DMS53 (cell line): ENCODE measurements around the gene RPS6KB2.

Source experiments
- DNase-seq: peaks from one replicate; lab custom pipeline; 2025; lab: John Stamatoyannopoulos, UW

RPS6KB2 gene

GRCh38 chr11:67428052-67429001 lies at the start of gene RPS6KB2:
TSS of gene RPS6KB2 (plus strand) at chr11:67428494. CDS start at chr11:67428546, 52 bp downstream.
- DNase-seq: peak; percentile 99

DNA sequence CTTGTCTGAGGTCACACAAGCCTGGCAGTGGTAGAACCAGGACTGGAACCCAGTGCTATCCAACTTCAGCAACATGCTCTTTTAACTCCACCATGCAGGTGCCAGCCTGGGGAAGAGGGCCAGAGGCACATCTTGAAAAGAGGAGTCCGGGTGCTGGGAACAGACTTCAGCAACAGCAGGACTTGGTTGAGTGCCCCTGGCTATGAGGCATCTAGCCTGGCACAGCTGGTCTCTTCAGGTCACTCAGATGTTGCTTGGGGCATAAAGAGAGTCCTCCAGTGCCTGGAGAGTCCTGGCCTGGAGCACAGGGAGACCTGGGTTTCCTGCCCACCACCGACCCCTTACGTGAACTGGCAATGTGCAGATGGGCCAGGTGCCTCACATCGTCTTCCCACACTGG lies 49.8 kb upstream of the RPS6KB2 start:
- no peak for DNase-seq

- no peak for DNase-seq
Measured at GRCh38 chr11:67379061-67380058, 48.9 kb upstream of the RPS6KB2 start.

GRCh38 chr11:67381244-67381972 lies 46.9 kb upstream of the RPS6KB2 start:
- no peak for DNase-seq

GRCh38 chr11:67382276-67383136 lies 45.8 kb upstream of the RPS6KB2 start:
- DNase-seq: peak; percentile 86

DNA sequence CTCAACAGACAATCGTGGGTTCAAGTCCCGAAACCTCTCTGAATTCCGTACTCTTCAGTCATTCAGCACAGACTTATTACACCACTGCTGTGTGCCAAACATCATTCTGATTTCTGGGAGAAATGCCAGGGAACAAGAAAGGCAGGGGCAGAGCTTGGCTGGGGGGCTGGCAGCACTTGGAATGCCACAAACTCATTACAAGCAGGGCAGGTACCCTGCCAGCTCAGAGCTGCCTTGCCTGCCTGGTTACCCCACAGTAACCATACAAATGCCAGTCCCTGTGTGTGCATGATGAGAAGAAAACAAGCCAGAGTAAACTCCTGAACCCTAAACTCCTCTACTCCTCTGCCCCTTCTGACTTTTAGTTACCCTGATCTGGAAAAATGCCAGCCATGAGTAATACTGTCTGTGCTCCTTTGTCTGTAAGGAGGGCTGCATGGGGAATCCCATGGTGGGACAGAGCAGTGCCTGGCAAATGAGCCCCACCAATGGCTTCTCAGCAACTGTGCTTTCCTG lies 43.4 kb upstream of the RPS6KB2 start:
- DNase-seq: peak; percentile 41

GRCh38 chr11:67387069-67387468 lies 41.2 kb upstream of the RPS6KB2 start:
- DNase-seq: no peak

DNA sequence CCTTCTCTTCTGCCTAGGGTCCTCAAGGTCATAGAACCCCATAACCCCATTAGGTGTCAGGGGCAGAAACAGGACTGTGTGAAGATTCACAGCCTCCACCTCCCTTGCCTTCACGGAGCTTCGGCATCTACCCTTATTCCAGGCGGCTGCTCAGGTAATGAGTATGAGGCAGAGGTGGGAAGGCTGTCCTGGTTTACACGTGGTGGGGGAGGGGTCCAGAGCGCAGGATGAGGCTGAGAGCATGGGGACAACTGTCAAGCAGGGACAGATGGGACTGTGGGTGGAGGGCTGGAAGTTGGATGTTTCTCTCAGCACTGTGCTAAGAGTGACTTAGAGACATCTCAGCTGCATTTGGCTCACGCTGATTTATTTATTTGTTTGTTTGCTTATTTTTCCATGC lies 40.8 kb upstream of the RPS6KB2 start:
- DNase-seq: no peak

DNA sequence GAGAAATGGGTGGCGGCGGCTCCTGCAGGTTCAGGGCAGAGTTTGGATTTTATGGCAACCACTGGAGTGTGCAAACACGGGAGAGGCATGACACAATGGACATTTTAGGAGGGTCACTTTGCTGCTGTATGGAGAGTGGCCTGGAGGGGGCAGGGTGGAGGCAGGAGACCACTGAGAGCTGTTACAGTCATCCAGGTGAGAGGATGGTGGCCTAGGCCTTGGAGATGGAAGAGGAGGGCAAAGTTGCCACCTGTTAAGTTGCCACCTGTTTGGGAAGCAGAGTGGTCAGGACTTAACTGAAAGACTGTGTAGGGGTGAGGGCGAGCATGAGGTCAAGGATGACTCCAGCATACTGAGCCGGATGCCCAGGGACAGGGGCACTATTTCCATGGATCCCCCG lies 38.8 kb upstream of the RPS6KB2 start:
- peak; percentile 76 for DNase-seq

GRCh38 chr11:67390947-67391303 lies 37.4 kb upstream of the RPS6KB2 start:
- DNase-seq: no peak

- DNase-seq: peak; percentile 99
Measured at GRCh38 chr11:67391304-67392182, 36.8 kb upstream of the RPS6KB2 start, which contains the start of gene RAD9A. TSS of gene RAD9A (plus strand) at chr11:67391986. CDS start at chr11:67392045, 59 bp downstream.

GRCh38 chr11:67392183-67392715 lies 36.0 kb upstream of the RPS6KB2 start:
- peak; percentile 70 for DNase-seq

DNA sequence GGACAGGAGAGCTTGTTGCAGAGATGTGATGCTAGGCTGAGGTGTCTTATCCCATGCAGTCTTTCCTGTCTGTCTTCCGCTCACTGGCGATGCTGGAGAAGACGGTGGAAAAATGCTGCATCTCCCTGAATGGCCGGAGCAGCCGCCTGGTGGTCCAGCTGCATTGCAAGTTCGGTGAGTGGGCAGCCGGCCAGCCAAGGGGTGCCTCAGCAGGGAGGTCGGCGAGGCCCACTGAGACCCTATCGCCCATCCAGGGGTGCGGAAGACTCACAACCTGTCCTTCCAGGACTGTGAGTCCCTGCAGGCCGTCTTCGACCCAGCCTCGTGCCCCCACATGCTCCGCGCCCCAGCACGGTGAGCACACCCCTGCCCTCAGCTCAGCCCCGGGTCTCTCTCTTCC lies 34.9 kb upstream of the RPS6KB2 start:
- DNase-seq: no peak

DNA sequence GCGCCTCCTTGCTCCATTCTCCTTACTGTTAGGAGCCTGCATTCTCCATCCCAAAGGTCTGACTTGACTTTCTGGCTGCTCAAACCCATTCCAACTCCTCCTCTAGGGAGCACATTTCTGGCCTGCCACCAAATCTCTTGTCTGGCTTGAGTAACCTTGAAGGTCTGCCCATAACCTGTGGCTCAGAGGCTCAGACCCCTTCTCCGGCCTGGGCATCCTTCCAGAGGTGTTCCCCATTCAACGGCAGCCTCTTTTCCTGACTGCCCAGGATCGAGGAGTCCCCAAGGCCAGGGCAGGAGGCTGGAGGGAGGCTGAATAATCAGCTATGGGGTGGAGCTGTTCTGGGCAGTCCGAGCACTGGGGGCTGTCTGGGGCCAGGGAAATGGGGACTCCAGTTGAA lies 34.3 kb upstream of the RPS6KB2 start:
- DNase-seq: no peak

GRCh38 chr11:67395555-67396258 lies 32.6 kb upstream of the RPS6KB2 start:
- no peak for DNase-seq

DNA sequence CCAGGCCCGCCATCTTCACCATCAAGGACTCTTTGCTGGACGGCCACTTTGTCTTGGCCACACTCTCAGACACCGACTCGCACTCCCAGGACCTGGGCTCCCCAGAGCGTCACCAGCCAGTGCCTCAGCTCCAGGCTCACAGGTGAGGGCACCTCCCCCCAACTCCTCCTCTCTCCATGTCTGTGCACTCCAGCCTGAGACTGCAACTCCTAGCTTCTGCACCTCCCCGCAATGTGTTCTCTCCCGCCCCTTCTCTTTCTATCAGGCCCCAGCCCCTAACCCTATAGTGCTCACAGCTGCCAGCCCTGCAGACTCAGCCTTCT lies 32.1 kb upstream of the RPS6KB2 start:
- DNase-seq: no peak

GRCh38 chr11:67396587-67397389 lies 31.5 kb upstream of the RPS6KB2 start:
- peak; percentile 57 for DNase-seq

- no peak for DNase-seq
Measured at GRCh38 chr11:67397536-67397935, 30.8 kb upstream of the RPS6KB2 start.
